K562 (cell line): ENCODE measurements around the gene COPA.
A peak's percentile ranks its signal among the peaks of the same experiment; 100 is the strongest.

Source experiments
- ARNT ChIP-seq, 2 experiments: fragments of 450-650 bp; IDR thresholded peaks; 2 replicates each; pipeline ENCODE4 v1.6.1; 2016; ENCODE audit warnings: mild to moderate bottlenecking in 1 of 2
- CHD1 ChIP-seq: fragments of 200-600 bp; sonication (generic); IDR thresholded peaks from one replicate; pipeline ENCODE4 v1.6.1; 2012; ENCODE audit warnings: mild to moderate bottlenecking, moderate library complexity, low read length, inconsistent platforms
- KLF16 ChIP-seq: IDR thresholded peaks from 2 replicates; pipeline ENCODE4 v1.6.1; 2016; ENCODE audit warnings: antibody characterized with exemption
- MED1 ChIP-seq: sonication (generic); formaldehyde crosslinking; IDR thresholded peaks from 2 replicates; pipeline ENCODE4 v1.8.1; 2023; ENCODE audit warnings: missing genetic modification reagents, borderline replicate concordance
- NR1H2 ChIP-seq: sonication (generic); formaldehyde crosslinking; IDR thresholded peaks from 2 replicates; pipeline ENCODE4 v1.4.0; 2020; ENCODE audit warnings: mild to moderate bottlenecking, missing genetic modification reagents
- POLR2A ChIP-seq: fragments of 450-650 bp; conservative IDR thresholded peaks from 2 replicates; pipeline ENCODE4 v1.6.1; 2016
- TAF1 ChIP-seq: IDR thresholded peaks from 2 replicates; pipeline ENCODE4 v1.6.1; 2011; ENCODE audit warnings: mild to moderate bottlenecking, low read length, moderate library complexity; ENCODE audit not compliant: insufficient read depth, control insufficient read depth, severe bottlenecking; ENCODE audit errors: extremely low read depth
- ZNF76 ChIP-seq: fragments of 250-450 bp; sonication (Bioruptor Pico); IDR thresholded peaks from 2 replicates; pipeline ENCODE4 v1.4.0; 2020; ENCODE audit warnings: mild to moderate bottlenecking, moderate library complexity, borderline replicate concordance
- TF ChIP-seq, protein P1 (sequence below): fragments of 450-650 bp; IDR thresholded peaks from 2 replicates; pipeline ENCODE4 v1.6.1; 2016; ENCODE audit warnings: mild to moderate bottlenecking
- TF ChIP-seq, protein P2 (sequence below), 3 experiments: IDR thresholded peaks in 2 of 3; conservative IDR thresholded peaks in 1 of 3; 2 replicates each; pipeline ENCODE4 v1.5.1; 2011 to 2012; ENCODE audit warnings: low read length in 3 of 3, mild to moderate bottlenecking in 3 of 3, control low read depth in 2 of 3, improper control_type of control experiment in 1 of 3, inconsistent platforms in 1 of 3, low read depth in 1 of 3, mixed read lengths in 1 of 3, moderate library complexity in 1 of 3; ENCODE audit not compliant: insufficient read depth in 2 of 3
- TF ChIP-seq, protein P3 (sequence below): fragments of 250-450 bp; sonication (Bioruptor Pico); IDR thresholded peaks from 2 replicates; pipeline ENCODE4 v1.5.0; 2020; ENCODE audit warnings: mild to moderate bottlenecking, borderline replicate concordance
- TF ChIP-seq, protein P4 (sequence below): fragments of 450-650 bp; formaldehyde crosslinking; IDR thresholded peaks from 2 replicates; pipeline ENCODE4 v1.4.0; 2022; ENCODE audit warnings: mild to moderate bottlenecking, moderate library complexity

DNA sequence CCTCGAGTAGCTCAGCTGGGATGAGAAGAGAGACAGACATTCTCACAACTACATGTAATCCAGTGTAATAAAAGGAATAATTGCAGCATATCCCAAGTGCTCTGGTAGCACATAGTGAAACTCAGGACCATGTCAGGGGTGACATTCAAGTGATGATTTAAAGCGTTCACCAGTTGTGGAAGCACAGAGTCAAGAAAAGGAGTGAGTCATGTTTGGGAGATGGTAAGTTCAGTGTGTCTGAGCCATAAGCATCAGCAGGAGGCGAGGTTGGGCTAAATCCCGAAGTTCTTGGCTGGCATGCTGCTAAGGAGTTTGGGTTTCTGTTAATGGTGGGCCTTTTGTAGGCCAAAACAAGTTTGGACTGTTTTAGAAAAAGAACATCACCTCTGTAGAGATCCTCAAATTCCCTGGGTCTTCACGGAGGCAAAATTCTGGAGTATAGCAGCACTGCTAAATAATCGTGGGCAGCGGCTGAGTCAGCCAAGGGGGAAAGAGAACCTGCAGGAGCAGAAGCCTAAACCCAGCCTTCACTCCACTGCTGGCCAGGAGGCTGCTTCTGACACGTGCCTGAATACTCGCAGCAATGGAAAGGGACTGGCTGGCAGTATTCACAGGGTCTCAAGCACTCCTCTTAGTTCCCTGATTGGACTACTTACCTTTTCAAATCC is 16.6 kb upstream of the COPA start:
- TF ChIP-seq, protein P1, sequence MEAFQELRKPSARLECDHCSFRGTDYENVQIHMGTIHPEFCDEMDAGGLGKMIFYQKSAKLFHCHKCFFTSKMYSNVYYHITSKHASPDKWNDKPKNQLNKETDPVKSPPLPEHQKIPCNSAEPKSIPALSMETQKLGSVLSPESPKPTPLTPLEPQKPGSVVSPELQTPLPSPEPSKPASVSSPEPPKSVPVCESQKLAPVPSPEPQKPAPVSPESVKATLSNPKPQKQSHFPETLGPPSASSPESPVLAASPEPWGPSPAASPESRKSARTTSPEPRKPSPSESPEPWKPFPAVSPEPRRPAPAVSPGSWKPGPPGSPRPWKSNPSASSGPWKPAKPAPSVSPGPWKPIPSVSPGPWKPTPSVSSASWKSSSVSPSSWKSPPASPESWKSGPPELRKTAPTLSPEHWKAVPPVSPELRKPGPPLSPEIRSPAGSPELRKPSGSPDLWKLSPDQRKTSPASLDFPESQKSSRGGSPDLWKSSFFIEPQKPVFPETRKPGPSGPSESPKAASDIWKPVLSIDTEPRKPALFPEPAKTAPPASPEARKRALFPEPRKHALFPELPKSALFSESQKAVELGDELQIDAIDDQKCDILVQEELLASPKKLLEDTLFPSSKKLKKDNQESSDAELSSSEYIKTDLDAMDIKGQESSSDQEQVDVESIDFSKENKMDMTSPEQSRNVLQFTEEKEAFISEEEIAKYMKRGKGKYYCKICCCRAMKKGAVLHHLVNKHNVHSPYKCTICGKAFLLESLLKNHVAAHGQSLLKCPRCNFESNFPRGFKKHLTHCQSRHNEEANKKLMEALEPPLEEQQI: no peak
- TF ChIP-seq NR1H2 (CRISPR knock-in tag): no peak
- TF ChIP-seq ZNF76 (CRISPR knock-in tag): no peak
- TF ChIP-seq, protein P2, sequence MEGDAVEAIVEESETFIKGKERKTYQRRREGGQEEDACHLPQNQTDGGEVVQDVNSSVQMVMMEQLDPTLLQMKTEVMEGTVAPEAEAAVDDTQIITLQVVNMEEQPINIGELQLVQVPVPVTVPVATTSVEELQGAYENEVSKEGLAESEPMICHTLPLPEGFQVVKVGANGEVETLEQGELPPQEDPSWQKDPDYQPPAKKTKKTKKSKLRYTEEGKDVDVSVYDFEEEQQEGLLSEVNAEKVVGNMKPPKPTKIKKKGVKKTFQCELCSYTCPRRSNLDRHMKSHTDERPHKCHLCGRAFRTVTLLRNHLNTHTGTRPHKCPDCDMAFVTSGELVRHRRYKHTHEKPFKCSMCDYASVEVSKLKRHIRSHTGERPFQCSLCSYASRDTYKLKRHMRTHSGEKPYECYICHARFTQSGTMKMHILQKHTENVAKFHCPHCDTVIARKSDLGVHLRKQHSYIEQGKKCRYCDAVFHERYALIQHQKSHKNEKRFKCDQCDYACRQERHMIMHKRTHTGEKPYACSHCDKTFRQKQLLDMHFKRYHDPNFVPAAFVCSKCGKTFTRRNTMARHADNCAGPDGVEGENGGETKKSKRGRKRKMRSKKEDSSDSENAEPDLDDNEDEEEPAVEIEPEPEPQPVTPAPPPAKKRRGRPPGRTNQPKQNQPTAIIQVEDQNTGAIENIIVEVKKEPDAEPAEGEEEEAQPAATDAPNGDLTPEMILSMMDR (IDR thresholded peaks at IDR 0.05 in 2 of 3, conservative IDR thresholded peaks at IDR 0.05 in 1 of 3; ENCODE audit: insufficient read depth in 2 of 3, low read depth in 1 of 3, low read length in 3 of 3): peak in 1 of 3 experiments; percentile 17; a peak in 1 of 6 replicates
- TF ChIP-seq CHD1: no peak
- no peak for TF ChIP-seq MED1
- TF ChIP-seq KLF16: no peak
- peak; percentile 41 for TF ChIP-seq POLR2A
- TF ChIP-seq, protein P3, sequence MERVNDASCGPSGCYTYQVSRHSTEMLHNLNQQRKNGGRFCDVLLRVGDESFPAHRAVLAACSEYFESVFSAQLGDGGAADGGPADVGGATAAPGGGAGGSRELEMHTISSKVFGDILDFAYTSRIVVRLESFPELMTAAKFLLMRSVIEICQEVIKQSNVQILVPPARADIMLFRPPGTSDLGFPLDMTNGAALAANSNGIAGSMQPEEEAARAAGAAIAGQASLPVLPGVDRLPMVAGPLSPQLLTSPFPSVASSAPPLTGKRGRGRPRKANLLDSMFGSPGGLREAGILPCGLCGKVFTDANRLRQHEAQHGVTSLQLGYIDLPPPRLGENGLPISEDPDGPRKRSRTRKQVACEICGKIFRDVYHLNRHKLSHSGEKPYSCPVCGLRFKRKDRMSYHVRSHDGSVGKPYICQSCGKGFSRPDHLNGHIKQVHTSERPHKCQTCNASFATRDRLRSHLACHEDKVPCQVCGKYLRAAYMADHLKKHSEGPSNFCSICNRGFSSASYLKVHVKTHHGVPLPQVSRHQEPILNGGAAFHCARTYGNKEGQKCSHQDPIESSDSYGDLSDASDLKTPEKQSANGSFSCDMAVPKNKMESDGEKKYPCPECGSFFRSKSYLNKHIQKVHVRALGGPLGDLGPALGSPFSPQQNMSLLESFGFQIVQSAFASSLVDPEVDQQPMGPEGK: no peak
- no peak for TF ChIP-seq TAF1
- TF ChIP-seq, protein P4, sequence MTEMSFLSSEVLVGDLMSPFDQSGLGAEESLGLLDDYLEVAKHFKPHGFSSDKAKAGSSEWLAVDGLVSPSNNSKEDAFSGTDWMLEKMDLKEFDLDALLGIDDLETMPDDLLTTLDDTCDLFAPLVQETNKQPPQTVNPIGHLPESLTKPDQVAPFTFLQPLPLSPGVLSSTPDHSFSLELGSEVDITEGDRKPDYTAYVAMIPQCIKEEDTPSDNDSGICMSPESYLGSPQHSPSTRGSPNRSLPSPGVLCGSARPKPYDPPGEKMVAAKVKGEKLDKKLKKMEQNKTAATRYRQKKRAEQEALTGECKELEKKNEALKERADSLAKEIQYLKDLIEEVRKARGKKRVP: no peak
- TF ChIP-seq ARNT (IDR thresholded peaks at IDR 0.05): no peak
